ENCODE data around the gene CASP9.
"Not testable (repeated sequence)": the region's sequence is repeated elsewhere in the genome, so short reads cannot be mapped to it uniquely, and the experiment has no call there.

Gene CASP9

GRCh38 chr1:15469361-15469760 lies 54.7 kb downstream of the CASP9 start:
- no peak for DNase-seq (ENCODE audit: low read depth)

DNA sequence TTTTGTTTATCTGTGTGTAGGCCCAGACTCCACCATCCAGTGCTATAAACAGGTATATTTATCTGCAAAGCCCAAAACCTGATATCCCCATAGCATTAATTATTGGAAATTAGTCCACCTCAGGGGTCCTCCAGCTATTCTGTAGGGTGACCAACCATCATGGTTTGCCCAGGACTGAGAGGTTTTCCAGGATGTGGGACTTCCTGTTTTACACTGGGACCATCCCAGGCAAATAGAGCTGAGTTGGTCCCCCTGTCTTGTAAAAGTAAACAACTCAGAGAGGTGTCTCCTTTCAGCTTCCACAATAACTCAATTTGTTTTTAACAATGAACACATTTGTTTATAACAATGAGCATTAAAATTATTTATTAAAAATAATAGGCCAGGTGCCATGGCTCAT lies 55.9 kb downstream of the CASP9 start:
- no peak for DNase-seq (ENCODE audit: low read depth)

- not testable (repeated sequence) for DNase-seq (ENCODE audit: low read depth)
Measured at GRCh38 chr1:15466955-15467625, 56.9 kb downstream of the CASP9 start.

DNA sequence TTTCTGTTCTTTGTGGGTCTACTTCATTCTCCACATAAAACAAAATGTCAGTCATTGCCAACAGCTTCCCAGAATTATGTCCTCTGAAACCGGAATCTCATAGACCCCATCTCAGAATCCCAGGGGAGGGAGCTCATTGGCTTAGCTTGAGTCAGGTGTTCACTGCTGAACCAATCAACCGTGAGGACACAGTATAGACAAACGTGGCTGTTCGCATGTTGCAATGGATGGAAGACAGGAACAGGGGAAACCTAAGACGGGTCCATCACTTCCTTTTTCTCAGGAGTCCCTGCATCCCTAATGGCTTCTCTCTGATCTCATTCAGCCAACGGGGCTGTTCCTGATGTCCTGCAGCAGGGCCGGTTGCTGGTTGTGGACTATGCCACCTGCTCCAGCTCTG lies 58.3 kb downstream of the CASP9 start:
- DNase-seq (ENCODE audit: low read depth): no peak

DNA sequence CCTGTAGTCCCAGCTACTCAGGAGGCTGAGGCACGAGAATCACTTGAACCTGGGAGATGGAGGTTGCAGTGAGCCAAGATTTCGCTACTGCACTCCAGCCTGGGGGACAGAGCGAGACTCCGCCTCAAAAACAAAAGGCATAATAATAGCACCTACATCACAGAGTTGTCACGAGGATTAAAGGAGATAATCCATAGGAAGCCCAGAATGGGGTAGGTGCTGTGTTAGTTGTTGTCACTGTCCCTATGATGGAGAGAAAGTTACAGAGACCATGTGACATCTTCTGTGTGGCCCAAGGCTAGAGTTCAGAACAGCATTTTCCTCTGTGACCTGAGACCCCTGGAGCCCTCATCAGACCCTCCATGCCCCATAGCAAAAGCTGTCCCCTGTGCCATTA lies 60.1 kb downstream of the CASP9 start:
- not testable (repeated sequence) for DNase-seq (ENCODE audit: low read depth)

DNA sequence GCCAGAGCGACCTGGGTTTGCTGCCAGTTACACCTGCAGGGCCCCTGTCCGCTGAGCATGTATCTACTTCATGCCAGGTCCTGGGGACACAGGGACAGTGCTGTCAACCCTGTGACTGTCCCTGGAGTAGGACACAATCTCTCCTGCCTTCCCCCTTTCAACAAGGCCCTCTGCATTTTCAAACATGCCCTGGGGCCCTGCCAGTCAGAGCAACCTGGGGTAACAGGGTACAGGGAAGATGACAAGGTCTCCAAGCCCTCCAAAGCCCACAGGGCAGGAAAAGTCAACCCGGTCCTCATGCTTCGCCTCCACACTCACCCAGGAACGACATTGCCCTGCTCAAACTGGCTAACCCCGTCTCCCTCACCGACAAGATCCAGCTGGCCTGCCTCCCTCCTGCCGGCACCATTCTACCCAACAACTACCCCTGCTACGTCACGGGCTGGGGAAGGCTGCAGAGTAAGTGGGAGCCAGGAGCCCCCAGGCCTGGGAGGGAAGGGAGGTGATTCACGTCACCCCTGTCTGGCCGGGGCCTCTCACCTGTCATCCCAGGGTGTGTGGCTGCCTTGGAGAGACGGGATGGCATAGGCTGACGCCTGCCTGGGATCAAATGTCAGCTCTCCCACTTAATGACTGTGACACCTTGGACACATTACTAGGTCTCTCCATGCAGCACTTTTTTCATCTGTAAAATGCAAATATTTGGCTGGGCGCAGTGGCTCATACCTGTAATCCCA lies 60.8 kb downstream of the CASP9 start:
- not testable (repeated sequence) for DNase-seq (ENCODE audit: low read depth)

- no peak for DNase-seq (ENCODE audit: low read depth)
Measured at GRCh38 chr1:15460708-15461095, 63.3 kb downstream of the CASP9 start.

- DNase-seq (ENCODE audit: low read depth): no peak
Measured at GRCh38 chr1:15459771-15460707, 64.0 kb downstream of the CASP9 start.

DNA sequence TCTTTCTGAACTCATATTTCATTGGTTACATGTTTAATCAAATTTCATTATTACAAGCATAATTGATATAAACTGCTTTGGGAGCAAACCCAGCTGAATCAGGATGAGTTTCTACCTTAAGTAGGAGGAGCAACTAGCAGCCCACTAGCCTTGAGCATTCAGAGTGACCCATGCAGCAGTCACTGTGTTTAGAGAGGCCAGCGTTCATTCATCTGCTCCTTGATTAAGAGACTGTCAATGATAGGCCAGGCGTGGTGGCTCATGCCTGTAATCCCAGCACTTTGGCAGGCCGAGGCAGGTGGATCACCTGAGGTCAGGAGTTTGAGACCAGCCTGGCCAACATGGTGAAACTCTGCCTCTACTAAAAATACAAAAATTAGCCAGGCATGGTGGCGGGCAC lies 65.6 kb downstream of the CASP9 start:
- DNase-seq (ENCODE audit: low read depth): not testable (repeated sequence)

DNA sequence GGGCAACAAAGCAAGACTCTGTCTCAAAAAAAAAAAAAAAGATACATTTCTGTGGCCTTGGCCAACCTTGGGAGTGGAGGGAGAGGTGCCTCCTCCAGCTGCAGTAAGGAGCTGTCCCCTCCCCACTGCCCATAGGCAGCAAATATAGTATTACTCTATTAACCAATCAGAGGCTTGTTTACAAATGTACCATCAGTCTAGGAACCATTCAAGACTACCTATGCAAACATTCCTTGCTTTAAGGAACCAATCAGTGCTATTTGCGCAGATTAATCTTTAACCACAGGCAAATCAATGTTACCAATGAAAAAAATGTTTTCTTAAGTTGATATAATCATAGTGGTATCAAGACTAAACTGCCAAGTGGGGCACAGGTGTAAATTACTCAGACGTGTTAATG lies 66.4 kb downstream of the CASP9 start:
- DNase-seq (ENCODE audit: low read depth): no peak

DNA sequence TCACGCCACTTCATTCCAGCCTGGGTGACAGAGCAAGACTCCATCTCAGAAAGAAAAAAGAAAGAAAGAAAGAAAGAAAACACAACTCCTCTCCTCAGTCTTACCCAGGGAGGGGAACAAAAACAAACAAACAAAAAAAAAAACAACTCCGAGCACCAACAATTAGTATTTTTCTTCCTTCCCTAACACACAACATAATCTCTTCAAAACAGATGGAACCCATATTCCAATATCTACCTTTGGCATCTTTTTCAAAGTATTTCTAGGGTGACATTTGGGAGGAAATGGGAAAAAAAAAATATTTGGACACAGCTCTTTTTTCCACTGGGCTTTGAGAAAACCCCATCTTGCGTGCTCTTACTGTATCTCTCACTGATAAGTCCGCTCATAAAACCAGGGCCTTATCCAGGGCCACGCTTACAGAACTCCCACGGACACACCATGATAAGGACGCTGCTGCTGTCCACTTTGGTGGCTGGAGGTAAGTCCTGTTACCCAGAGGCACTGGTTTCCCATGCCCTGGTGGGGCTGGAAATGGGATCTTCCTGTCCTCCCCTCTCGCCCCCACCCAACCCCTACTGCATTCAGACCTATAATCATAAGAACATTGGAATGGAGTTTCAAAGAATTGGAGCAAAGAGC lies 67.6 kb downstream of the CASP9 start, which contains the start of gene CELA2A:
Gene CELA2A, plus strand, starts transcription at position 420 of the 642 bp plus-strand sequence. Its CDS starts 22 bp downstream, at position 442.
- DNase-seq (ENCODE audit: low read depth): no peak

DNA sequence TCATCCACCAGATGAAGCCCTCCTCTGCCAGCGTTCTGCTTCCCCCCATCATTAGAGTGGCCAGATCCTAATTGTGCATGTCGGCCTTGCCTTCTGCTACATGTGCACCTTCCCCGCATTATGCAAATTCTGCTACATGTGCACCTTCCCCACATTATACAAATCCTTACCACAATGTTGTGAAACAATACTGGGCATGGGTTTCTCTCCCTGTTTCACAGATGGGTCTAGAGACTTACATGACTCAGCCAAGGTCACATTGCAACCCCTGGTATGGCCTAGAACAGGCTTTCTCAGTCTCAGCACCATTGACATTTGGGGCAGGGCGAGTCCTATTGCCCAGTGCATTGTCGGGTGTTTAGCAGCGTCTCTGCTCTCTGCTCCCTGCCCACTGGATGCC lies 68.5 kb downstream of the CASP9 start:
- no peak for DNase-seq (ENCODE audit: low read depth)

DNA sequence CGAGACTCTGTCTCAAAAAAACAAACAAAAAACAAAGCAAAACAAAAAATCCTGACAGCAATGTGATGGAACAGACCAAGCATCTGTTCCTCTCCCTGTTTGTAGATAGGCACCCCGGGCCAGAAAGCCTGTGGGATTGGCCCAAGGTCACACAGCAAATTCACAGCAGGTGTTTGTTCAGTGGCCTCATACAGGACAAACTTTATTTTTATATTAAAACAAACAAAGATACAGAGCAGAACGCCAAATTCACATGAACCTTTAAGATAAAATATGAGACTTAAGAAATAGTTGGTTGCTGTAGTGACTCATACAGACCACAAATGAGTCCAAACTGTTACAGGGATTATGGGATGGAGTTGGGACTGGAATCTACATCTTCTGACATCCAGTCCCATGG lies 69.8 kb downstream of the CASP9 start:
- no peak for DNase-seq (ENCODE audit: low read depth)

DNA sequence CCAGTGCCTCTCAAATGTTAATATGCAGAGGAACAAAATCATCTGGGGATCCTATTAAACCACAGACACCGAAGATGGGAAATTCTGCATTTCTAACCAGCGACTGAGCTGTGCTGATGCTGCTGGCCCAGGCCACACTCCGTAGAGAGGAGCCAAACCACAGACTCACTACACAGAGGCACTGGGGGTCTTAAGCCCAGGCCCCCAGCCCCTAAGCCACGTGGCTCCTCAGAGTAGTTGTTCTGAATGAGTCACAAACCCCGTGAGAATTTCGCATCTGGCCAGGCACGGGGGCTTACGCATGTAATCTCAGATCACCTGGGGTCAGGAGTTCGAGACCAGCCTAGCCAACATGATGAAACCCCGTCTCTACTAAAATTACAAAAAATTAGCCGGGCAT lies 70.3 kb downstream of the CASP9 start:
- no peak for DNase-seq (ENCODE audit: low read depth)

- no peak for DNase-seq (ENCODE audit: low read depth)
Measured at GRCh38 chr1:15452866-15453571, 71.0 kb downstream of the CASP9 start.

- DNase-seq (ENCODE audit: low read depth): no peak
Measured at GRCh38 chr1:15452216-15452615, 71.8 kb downstream of the CASP9 start.

DNA sequence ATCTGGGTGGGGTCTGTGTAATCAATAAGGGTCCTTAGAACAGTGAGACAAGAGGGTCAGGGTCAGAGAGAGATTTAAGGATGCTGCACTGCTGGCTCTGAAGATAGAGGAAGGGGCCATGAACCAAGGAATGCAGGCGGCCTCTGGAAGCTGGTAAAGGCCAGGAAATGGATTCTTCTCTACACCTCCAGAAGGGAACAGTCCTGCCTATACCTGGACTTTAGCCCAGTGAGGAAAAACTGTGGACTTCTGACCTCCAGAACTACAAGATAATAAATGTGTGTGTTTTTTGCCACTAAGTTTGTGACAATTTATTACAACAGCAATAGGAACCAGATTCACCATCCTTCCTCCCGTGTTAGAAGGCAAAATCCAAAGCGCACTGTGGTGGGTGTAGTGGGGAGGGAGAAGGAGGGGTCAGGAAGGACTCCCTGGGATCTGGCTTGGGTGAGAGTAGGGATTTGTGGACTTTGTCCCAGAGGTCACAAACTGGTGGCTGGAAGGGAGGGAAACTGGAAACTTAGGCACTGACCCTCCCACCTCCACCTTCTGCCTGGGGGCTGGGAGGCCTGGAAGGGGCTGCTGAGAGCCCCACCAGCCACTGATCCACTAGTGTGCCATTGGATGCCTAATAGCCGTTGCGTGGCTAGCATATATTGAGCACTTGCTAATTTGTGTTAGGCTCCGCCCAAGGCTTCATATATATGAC lies 72.8 kb downstream of the CASP9 start:
- DNase-seq (ENCODE audit: low read depth): no peak

DNA sequence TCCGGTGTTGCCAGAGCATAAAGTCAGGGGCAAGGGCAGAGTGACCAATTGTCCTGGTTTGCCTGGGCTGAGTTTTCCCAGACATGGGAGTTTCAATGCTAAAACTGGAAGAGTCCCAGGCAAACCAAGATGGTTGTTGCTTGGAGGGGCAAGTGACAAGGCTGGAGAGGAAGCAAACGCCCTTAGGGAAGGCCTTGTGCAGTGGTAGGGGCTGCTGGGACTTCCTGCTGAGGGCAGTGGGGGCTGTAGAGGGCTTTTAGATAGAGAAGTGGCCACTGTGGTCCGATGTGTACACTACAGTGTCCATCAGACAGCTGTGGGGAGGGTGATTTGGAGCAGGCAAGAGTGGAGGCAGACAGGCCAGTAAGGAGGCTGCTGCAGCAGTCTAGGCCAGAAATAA lies 74.4 kb downstream of the CASP9 start:
- no peak for DNase-seq (ENCODE audit: low read depth)

DNA sequence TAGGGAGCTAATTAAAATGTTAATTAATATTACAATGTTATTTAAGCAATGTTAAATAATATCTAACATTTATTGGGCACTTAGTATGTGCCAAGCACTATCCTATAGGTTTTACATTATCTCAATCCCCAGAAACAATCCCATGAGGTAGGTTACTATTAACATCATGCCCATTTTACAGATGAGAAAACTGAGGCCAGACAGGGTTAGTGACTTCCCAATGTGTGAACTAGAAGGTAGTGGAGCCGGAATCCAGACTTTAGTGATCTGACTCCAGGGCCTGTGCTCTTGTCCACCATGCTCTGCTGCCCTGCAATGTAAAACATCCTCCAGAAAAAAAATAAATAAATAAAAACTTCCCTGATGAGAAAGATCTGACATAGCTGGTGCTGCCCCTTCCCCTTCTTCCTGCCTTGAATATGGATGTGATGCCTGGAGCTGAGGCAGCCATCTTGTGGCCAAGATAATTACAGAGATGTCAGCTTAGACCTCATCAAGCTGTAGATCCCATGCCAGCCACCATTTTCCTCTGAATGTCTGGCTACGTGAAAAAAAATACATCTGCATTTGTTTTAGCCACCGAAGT lies 75.0 kb downstream of the CASP9 start:
- DNase-seq (ENCODE audit: low read depth): no peak

DNA sequence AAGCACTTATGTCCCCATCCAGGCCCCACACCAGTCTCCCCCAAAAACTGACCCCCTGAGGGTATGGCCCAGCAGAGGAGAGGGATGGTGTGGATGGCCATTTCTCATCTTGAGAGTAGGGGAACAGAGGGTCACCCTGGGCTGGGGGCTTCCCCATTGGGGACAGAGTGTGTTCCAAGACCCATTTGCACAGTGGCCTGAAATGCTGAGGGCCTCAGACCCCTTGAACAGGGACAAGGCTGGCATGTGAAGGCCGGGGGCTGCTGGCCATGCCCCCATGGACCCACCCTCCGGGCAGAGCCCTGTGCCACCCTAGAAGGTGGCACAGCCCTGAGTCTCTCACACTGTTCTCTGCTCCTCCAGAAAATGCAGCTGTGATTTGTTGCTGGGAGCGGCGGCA lies 77.8 kb downstream of the CASP9 start:
- DNase-seq (ENCODE audit: low read depth): no peak
